ENCODE measurements around the gene SPTBN2.

DNA sequence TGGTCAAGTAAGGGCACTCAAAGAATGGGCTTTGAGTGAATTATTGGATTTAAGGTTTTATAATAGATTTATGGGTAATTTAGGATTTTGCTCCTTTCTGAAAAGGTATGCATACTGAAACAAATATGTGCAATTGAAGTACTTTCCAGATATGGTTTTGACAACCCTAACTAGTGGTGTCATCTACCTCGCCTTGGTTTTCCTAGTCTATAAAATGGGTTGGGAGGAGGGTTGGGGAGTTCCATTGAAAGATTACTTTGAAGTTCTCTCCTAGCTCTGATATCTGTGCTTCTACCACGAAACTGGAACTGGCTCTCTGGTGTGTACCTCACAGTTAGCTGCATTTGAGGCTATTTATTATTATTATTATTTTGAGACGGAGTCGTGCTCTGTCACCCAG lies 431 bp upstream of the SPTBN2 start:
- no peak for TF ChIP-seq FOXA1 (IDR thresholded peaks at IDR 0.05)
- TF ChIP-seq SP1 (IDR thresholded peaks at IDR 0.05) = no peak
